Endometrial microvascular endothelial cells (primary cell): ENCODE data around the gene SP140. TPM values are rescaled to one million over a fixed set of nuclear protein-coding genes. Genes with fewer than 3 reads are reported as not detected.

Experiments used
- in situ Hi-C: cut with HindIII; loops from 2 replicates; pipeline ENCODE4 v1.10.0; 2017; ENCODE audit warnings: low sequenced_read_pairs, low pct_unique_long_range_greater_than_20kb; ENCODE audit errors: inconsistent ontology term
- total RNA-seq: library from RNA; depleted of rRNA; stranded (reverse); fragments of >200 nt; gene quantifications from one replicate; pipeline ENCODE4 v1.2.3, GENCODE V29; 2015; ENCODE audit errors: inconsistent ontology term

SP140 gene
- not detected for total RNA-seq

DNA sequence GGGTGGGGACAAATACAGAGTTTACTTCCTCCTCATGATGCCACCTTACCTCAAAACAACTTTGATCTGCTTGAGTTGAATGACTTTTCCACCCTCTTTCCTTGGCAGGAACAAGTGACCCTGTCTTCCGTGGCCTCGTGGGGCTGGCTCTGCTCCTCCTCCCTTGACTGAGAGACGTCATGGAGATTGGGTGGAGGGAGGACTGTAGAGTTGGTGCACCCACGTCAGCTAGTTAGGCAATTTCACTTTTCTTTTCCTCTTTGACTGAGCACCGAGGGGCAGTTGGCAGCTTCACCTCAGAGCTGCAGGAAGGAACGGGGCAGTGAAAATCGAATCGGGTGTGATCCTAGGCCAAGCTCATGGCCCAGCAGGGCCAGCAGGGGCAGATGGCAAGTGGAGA lies at the start of gene SP140:
Gene SP140 (plus strand): TSS at position 251 of the 400 bp plus-strand sequence. CDS start 109 bp downstream, at position 360.
- in situ Hi-C loops = no loop called here

DNA sequence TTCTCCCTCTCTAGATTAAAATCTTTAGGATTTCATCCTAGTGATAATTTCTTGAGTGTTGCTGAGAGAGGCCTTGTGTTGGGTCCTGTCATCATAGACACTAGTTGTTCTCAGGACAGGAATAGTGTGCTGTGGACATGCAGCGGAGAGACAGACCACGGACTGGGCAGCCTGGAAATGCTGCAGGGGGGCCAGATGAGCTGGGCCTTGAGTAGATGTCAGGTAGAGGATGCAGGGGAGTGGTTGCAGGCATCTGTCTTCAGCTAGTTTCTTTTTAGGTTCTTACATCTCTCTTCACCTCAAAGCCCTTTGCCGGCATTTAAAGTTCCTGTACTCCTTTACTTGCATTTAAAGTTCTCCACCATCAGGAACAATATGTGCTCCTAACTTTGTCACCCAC lies 48.5 kb upstream of the SP140 start:
- in situ Hi-C loops = no loop called here

DNA sequence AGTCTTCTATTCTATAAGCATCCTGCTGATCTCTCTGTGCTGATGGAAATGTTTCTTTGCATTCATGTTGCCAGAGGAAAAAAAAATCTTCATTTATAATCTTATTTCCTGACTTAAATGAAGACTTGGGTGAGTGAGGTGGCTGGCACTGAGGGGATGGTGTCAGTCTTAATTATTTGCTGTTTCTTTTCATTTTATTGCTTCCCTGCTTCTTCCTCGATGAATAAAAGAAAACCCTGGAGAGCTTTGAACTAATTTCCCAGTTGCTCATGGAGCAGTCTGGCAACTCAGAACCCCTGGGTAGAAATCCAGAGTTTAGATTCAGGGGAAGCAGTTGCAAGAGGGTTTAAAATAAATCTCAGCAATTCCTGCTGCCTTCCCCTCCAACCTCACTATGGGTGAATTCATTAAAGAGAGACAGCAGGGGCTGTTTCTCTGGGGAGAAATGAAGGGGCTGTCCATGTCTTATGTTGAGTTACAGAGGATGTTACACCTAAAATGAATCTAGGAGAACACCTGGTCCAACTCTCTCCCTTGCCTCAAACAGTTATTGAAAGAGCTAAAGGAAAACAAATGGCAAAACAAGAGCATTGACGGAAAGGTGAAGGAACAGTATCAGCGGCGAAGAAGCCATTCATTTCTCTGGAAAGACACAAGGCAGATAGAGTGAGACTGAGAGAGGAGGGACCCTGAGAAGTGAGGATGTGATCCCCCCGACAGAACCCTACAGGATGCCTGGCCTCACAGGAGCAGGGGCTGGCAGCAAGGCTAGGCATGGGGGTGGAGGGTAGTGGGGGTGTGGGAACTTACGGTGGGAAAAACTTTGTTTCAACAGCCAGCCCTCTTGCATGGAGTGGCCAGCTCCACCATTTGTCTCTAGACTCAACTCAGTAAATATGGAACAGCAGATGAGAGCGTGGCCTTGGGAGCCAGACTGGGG lies 46.7 kb upstream of the SP140 start:
- in situ Hi-C loops = no loop called here

DNA sequence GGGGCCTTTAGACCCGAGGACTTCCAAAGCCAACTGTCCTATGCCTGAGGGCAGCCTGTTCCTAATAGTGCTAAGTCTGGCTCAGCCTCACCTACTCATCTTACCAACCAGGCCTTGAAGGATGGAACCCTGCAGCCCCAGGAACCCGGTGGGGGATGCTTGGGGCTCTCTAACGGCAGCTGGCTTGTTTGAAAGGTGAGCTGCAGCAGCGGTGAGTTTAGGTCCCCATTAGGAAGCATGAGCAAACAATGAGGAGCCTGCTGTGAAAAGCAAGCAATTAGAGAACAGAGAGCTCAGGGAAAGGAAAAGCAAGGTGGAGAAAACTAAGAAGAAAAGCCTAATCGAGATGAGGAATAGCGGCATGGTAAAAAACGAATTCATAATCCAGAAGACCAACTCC lies 45.6 kb upstream of the SP140 start:
- in situ Hi-C loops = no loop called here

DNA sequence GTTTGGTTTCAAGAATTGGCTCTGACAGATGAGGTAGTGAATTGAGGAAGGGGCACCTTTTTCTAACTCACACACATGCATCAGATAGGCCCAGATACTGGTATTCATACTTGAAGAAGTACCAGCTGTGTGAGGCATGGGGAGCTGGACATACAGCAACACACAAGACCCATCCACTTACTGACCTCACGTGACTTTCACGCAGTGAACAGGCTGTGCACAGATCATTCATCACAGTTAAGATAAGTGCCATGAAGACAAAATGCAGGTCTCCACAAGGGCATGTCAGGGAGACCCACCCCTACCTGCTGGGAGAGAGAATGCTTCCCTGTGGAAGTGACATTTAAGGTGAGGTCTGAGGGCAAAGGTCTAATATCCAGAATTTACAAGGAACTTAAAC lies 44.3 kb upstream of the SP140 start:
- in situ Hi-C loops = no loop called here

DNA sequence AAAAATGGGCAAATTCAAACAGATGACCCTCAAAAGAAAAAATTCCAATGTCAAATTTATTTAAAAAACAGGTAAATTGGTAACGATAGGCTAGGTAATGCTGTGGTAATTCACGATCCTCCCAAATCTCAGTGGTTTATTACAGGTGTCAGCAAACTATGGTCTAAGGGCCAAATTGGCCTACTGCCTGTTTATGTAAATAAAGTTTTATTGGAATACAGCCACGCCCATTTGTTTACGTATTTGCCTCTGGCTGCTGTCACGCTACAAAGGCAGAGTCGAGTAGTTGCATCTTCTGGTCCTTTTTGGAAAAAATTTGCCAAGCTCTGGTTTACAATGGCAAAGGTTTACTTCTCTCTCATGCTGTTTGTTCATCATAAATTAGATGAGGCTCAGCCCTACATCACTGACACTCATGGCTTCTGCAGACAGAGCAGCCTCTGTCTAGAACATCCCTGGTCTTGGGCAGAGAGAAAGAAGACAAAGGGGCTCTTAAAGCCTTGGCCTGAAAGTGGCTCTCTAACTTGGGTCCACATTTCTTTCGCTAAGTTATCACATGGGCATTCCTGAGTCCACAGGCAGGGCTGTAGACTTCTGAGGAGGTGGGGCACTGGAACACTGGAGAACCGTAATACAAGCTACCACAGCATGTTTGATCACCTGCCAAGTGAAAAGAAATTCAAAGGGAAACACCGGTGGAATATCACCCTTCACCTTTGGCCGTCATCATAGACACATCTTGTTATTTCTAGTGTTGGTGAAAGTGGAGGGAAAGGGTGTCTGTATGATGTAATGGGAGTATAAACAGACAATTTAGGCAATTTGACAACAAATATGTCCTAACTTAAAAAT lies 40.6 kb upstream of the SP140 start:
- in situ Hi-C loops = no loop called here

DNA sequence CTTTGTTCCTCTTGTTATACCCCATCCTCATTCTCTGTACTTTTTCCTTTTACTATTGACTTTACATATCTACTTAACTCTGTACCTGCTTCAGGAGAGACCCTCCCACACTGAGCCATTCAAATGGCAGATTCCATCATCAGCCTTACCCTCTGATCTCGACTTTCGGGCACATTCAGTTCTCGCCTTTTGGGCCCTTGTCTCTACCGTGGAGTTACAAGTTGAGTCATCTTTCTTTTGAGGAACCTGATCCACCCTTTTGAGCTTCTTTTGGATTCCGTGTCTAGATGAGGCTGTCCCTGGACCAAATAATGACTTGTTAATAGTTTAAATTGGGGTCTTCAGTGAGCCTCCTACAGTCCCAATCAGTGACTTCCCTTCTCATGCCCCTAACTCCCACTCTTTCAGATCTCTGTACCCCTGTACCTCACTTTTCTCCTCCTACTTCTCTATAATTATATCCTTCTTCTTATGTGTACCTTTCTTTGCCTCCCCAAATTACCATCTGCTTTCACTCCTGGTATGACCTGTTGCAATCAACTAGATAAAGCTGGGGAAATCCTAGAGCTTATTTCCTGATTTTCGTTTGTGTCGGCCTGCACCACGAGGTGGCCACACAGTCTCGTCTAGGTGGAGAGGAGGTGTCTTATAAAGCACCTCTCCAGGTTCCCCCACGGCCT lies 23.0 kb upstream of the SP140 start:
- in situ Hi-C loops = no loop called here

DNA sequence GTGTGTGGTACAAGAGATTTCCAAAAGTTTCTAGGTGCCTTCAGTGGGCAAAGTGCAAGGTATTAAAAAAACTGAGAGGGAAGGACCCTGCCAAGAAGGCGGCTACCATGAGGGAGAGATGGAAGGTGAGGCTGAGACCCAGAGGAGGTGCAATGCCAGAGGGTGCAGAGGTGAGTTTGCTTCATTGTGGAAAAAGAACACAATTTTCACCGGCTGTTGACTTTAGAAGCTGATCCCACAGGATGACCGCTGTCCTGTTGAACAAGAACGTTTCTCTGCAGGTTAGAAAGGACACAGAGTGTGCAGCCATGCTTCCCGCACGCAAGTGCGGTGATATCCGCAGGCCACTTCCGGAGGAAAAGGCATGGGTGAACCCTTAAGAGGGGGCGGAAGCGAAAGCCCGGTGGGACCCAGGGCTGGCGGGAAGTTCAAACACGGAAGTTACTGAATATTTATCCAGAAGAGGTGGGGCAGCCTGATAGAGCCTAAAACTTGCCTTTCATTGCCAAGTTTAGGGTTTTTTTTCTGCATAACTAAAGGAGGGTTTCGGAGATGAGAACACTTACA lies 22.3 kb upstream of the SP140 start:
- in situ Hi-C loops = no loop called here

DNA sequence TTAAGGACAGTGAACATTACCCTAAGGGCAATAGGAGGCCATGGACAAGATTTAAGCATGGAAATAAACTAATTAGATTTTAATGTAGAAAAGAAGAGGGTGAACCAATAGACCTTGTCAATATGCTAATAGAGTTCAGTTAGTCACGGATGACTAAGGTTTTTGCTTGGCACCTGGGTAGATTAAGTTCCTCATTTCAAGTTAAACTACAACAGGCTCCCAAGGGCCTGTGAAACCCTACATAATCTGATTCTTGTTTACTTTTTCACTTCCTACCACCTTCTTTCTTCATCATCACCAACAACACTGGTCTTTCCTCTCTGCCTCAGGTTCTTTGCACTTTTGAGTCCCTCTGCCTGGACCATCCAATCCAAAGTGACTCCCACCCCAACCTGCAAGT lies 20.5 kb upstream of the SP140 start:
- in situ Hi-C loops = no loop called here

DNA sequence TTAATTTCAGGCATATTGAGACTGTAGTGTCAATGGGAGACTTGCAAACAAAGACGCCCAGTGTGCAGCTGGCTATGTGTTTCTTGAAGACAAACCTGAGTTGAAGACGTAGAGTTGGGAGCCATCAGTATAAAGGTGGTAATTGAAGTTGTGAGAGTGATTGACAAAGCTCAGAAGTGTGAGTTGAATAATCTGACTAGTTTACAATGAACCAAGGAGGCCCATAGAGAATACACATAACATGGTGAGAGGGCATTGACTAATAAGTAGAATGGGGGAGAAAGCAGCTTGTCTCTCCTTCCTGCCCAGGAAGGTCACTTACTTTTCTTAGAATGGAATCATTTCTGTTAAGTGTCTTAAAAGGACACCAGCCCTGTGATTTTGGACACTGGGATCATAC lies 19.8 kb upstream of the SP140 start:
- in situ Hi-C loops = no loop called here

DNA sequence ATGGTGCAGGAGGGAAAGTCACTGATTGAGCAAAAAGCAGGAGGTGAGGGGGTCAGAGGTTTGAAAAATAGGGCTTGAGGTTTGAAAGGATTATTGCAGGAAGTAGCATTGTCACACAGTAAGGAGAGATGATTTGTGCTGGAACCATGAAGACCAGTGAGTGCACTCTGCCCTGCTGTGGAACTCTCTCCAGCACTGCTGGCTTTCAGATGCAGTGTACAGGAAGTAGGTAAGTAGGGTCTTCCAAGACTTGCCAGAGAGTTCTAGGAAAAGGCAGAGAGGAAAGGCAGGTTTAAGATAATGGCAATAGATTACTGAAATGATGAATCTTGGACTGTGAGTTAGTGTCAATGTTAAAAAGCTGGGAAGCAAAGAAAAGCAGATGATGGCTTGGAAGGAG lies 17.0 kb upstream of the SP140 start:
- in situ Hi-C loops = no loop called here

DNA sequence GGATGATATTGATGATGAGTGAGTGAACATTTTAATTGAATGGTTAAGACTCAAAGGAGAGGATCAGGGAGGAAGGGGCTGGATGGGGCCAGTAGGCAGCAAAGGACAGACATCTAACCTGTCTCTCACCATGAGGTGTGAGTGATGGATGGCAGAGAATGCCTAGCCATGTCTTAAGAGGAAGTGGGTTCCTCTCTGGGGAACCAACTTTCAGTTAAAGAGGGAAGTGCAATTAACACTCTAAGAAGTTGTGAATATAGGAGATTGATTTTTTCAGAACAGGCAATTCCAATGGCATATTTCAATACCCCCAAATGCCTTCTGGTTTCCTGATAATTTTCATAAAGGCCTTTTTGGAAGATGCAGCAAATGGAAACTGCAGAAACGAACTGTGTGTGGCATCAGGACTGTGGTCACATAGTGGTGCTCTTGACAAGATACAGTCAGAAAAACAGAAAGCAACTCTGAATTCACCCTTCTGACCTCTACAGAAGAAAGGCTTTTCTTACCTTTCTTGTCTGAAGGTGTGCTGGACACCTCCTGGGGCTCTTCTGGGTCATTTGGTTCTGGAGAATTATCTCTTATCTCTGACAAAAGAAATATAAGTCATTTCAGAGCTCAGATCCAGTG lies 16.0 kb upstream of the SP140 start:
- in situ Hi-C loops = no loop called here

DNA sequence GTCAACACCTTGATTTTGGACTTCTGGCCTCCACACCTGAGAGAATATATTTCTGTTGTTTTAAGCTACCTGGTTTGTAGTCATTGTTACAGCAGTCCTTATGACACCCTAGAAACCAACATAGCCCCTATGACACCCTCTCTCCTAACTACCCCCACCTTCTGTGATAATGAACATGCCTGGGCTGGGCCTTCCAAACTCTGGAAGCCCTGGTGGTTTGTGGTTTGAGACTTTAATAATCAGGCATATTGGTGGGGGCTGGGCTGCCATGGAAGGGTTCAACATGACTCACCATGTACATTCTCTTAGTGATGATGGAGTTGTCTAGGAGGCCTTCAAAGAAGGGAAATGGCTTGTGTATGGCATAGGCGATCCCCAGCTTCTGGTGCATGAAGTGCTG lies 9.0 kb upstream of the SP140 start:
- in situ Hi-C loops = no loop called here

DNA sequence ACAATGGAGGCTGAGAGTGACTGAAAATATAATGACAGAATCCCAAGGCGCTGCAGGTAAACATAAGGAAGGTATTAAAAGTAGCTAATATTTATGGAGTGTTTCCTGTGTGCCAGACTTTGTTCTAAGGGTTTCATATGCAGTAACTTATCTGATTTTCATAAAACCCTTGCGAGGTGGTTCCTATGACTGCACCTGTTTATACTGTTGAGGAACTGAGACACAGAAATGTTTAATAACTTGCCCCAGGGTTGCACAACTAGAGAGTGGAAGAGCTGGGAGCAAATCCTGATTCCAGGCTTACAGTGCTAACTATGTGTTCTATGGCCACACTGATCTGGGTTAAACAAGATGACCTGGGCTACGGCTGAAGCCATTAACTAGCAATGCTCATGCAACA lies 8.1 kb upstream of the SP140 start:
- in situ Hi-C loops = no loop called here

DNA sequence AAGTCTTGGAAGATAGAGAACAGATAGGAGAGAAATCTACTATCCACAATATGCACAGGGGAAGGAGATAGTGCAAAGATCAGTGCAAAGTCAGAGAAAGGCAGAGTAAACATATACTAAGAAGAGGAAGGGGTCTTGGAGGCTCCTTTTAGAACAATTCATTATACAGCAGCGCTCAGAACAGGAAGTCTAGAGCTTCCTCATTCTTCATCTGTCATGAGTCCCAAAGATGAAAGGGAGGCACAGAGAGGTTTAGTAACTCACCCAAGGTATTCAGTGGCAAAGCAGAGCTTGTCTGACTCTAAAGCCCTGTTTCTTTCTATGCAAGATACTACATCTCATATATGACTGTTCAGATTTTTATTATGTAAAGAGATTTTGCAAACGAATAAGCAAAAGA lies 7.1 kb upstream of the SP140 start:
- in situ Hi-C loops = no loop called here

DNA sequence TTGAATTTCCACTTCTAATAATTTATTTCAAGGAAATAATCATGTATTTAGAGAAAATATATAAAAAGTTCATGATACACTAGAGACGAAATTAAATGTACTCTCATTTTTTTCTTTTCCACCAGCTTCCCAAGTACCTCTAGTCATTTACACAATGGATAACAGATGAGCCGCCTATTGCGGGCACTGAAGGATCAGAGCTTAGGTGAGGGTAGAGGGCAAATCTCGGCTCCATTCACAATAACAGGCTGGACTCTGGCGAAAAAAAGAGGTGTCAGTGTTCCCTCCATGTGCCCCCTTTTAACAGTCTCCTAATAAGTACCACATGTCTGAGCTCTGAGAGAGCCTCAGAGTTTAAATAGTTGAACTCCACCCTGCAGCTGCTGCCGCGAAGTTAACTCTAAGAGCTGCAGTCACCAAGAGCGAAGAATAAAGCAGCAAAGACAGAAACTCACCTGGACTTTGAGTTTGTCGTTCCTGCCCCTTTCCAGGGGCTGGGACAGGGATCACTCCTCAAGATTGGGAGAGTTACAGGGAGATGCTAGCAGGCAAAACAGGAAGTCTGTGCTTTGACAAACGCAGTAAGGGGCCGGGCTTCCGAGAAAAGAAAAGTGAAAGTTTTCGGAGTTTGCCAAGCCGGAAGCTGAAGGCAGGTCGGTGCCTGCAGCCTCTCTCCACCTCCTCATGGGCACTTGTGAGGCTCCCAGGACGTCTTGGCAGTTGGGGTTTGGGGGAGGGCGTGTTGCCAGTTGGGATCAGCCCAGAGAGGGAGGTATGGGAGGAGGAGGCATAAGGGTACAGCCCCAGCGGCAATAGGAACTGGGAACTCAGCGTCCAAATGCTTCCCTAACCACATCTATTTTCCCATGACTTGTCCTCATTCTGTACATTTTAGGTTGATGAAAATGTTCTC lies 5.9 kb upstream of the SP140 start, which contains the start of gene SP110:
Gene SP110 (minus strand): TSS at position 566 of the 913 bp plus-strand sequence. CDS start 3,057 bp downstream, outside the sequence.
- in situ Hi-C loops = no loop called here

DNA sequence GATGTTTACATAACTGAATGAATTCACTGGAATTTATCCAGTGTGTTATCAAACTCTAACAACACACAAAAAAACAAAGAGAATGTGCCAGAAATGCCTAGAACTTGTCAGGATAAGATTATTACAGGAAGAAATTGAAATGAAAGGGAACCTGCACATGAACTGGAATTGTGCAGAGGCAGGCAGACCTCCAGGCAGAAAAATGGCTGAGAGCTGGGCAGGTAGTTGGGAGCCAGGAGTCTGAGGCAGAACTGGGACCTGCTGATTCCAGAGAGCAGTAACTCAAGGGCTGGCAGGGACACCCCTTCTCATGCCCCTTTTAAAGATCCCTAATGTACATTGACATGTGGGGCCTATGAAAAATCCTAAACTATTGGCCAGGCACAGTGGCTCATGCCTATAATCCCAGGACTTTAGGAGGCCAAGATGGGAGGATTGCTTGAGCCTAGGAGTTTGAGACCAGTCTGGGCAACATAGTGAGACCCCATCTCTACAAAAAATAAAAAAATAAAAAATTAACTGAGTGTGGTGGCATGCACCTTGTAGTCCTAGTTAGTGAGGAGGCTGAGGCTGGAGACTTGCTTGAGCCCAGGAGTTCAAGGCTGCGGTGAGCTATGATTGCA lies 5.1 kb upstream of the SP140 start:
- in situ Hi-C loops = no loop called here
